H9 (cell line): Measurements from ENCODE around the gene MCF2L2. TPM values are rescaled to one million over a fixed set of nuclear protein-coding genes. Genes with fewer than 3 reads are reported as not detected.

ENCODE experiments used
- DNase-seq: peaks from one replicate; pipeline ENCODE4 v3.0.0-alpha.2; 2017
- H2AFZ ChIP-seq: one replicate; pipeline ENCODE4 v1.6.1; 2013; ENCODE audit warnings: mild to moderate bottlenecking, low read length, control low read depth, moderate library complexity
- H2AK5ac ChIP-seq: 2 replicates; pipeline ENCODE4 v1.6.1; 2013; ENCODE audit warnings: low read length, control low read depth, mixed read lengths; ENCODE audit not compliant: insufficient read length
- H2BK120ac ChIP-seq: one replicate; pipeline ENCODE4 v1.6.1; 2013; ENCODE audit warnings: low read depth, mild to moderate bottlenecking, low read length, control low read depth, inconsistent platforms; ENCODE audit not compliant: poor library complexity, severe bottlenecking
- H2BK12ac ChIP-seq: 2 replicates; pipeline ENCODE4 v1.6.1; 2013; ENCODE audit warnings: low read length, control low read depth, mixed read lengths, low read depth; ENCODE audit not compliant: insufficient read length
- H2BK15ac ChIP-seq: 2 replicates; pipeline ENCODE4 v1.6.1; 2013; ENCODE audit warnings: low read depth, low read length, control low read depth
- H2BK20ac ChIP-seq: one replicate; pipeline ENCODE4 v1.6.1; 2013; ENCODE audit warnings: low read depth, mild to moderate bottlenecking, low read length, control low read depth, inconsistent platforms; ENCODE audit not compliant: poor library complexity, severe bottlenecking
- H2BK5ac ChIP-seq: 2 replicates; pipeline ENCODE4 v1.6.1; 2013; ENCODE audit warnings: low read length, control low read depth, mixed read lengths; ENCODE audit not compliant: insufficient read length
- H3K14ac ChIP-seq: 2 replicates; pipeline ENCODE4 v1.6.1; 2013; ENCODE audit warnings: low read length, control low read depth; ENCODE audit not compliant: insufficient read depth
- H3K18ac ChIP-seq: 2 replicates; pipeline ENCODE4 v1.6.1; 2013; ENCODE audit warnings: low read depth, mild to moderate bottlenecking, mixed read lengths, low read length, control low read depth; ENCODE audit not compliant: insufficient read length
- H3K23ac ChIP-seq: 2 replicates; pipeline ENCODE4 v1.6.1; 2013; ENCODE audit warnings: low read length, control low read depth, mixed read lengths, low read depth; ENCODE audit not compliant: insufficient read length
- H3K23me2 ChIP-seq: 2 replicates; pipeline ENCODE4 v1.6.1; 2013; ENCODE audit warnings: low read depth, mild to moderate bottlenecking, mixed read lengths, low read length, control low read depth; ENCODE audit not compliant: insufficient read length, poor library complexity, severe bottlenecking
- H3K27ac ChIP-seq: 2 replicates; pipeline ENCODE4 v1.5.1; 2013; ENCODE audit warnings: low read length, control low read depth, mixed read lengths, low read depth; ENCODE audit not compliant: insufficient read length
- H3K27me3 ChIP-seq: 2 replicates; pipeline ENCODE4 v1.6.1; 2013; ENCODE audit warnings: low read length, control low read depth, inconsistent platforms; ENCODE audit not compliant: insufficient read depth
- H3K4ac ChIP-seq: 2 replicates; pipeline ENCODE4 v1.6.1; 2013; ENCODE audit warnings: low read depth, mild to moderate bottlenecking, control low read depth, inconsistent platforms, low read length, moderate library complexity
- H3K4me1 ChIP-seq: 2 replicates; pipeline ENCODE4 v1.6.1; 2013; ENCODE audit warnings: low read length, control low read depth, inconsistent platforms; ENCODE audit not compliant: insufficient read depth
- H3K4me2 ChIP-seq: 2 replicates; pipeline ENCODE4 v1.6.1; 2013; ENCODE audit warnings: low read length, control low read depth, mixed read lengths; ENCODE audit not compliant: insufficient read length, insufficient read depth
- H3K56ac ChIP-seq: 2 replicates; pipeline ENCODE4 v1.6.1; 2013; ENCODE audit warnings: low read depth, mild to moderate bottlenecking, mixed read lengths, low read length, control low read depth; ENCODE audit not compliant: insufficient read length
- H3K79me1 ChIP-seq: 2 replicates; pipeline ENCODE4 v1.6.1; 2013; ENCODE audit warnings: low read depth, mild to moderate bottlenecking, moderate library complexity, low read length, control low read depth, inconsistent platforms; ENCODE audit not compliant: insufficient read depth, poor library complexity, severe bottlenecking
- H3K79me2 ChIP-seq: 2 replicates; pipeline ENCODE4 v1.6.1; 2013; ENCODE audit warnings: low read length, control low read depth, inconsistent platforms; ENCODE audit not compliant: insufficient read depth
- H3K9ac ChIP-seq: 2 replicates; pipeline ENCODE4 v1.6.1; 2013; ENCODE audit warnings: low read length, control low read depth, mixed read lengths; ENCODE audit not compliant: insufficient read length; ENCODE audit errors: extremely low read depth
- H3K9me3 ChIP-seq: one replicate; pipeline ENCODE4 v1.6.1; 2013; ENCODE audit warnings: low read depth, low read length, inconsistent platforms; ENCODE audit not compliant: control insufficient read depth
- H3T11ph ChIP-seq: one replicate; pipeline ENCODE4 v1.6.1; 2013; ENCODE audit warnings: mild to moderate bottlenecking, low read length, control low read depth, inconsistent platforms
- H4K20me1 ChIP-seq: one replicate; pipeline ENCODE4 v1.6.1; 2013; ENCODE audit not compliant: control insufficient read depth, insufficient read length, insufficient read depth
- H4K5ac ChIP-seq: 2 replicates; pipeline ENCODE4 v1.6.1; 2013; ENCODE audit warnings: low read depth, mild to moderate bottlenecking, mixed read lengths, low read length, control low read depth; ENCODE audit not compliant: insufficient read length
- H4K8ac ChIP-seq: replicated peaks from 2 replicates; pipeline ENCODE4 v1.6.1; 2013; ENCODE audit warnings: low read length, control low read depth, mixed read lengths, low read depth; ENCODE audit not compliant: insufficient read length
- H4K91ac ChIP-seq: 2 replicates; pipeline ENCODE4 v1.6.1; 2013; ENCODE audit warnings: low read depth, mild to moderate bottlenecking, moderate library complexity, mixed read lengths, low read length, control low read depth; ENCODE audit not compliant: insufficient read length
- H3K27ac Mint-ChIP-seq, 3 experiments: 2 replicates in 2 of 3; 3 replicates in 1 of 3; pipeline ENCODE4 v1.8.0; 2020 to 2021; ENCODE audit warnings: mixed read lengths in 3 of 3, mild to moderate bottlenecking in 1 of 3, moderate library complexity in 1 of 3
- H3K27me3 Mint-ChIP-seq: 2 replicates; pipeline ENCODE4 v1.8.0; 2021; ENCODE audit warnings: low read depth, mild to moderate bottlenecking, moderate library complexity, mixed read lengths
- H3K36me3 Mint-ChIP-seq, 3 experiments: 2 replicates in 2 of 3; 3 replicates in 1 of 3; pipeline ENCODE4 v1.8.0; 2020 to 2021; ENCODE audit warnings: low read depth in 3 of 3, mixed read lengths in 3 of 3; ENCODE audit not compliant: insufficient read depth in 1 of 3
- H3K4me1 Mint-ChIP-seq, 2 experiments: 2 replicates each; pipeline ENCODE4 v1.8.0; 2020; ENCODE audit warnings: mixed read lengths in 2 of 2
- H3K4me3 Mint-ChIP-seq, 2 experiments: 2 replicates in 1 of 2; 3 replicates in 1 of 2; pipeline ENCODE4 v1.8.0; 2020 to 2021; ENCODE audit warnings: mild to moderate bottlenecking in 2 of 2, mixed read lengths in 2 of 2, moderate library complexity in 1 of 2
- H3K9me3 Mint-ChIP-seq, 2 experiments: 2 replicates in 1 of 2; 3 replicates in 1 of 2; pipeline ENCODE4 v1.8.0; 2020; ENCODE audit warnings: mild to moderate bottlenecking in 2 of 2, mixed read lengths in 2 of 2, moderate library complexity in 1 of 2
- WGBS: extraction: QIAGEN DNeasy Blood & Tissue Kit; methylation state at CpG from one replicate; pipeline ENCODE4 v1.1.7; 2013; ENCODE audit warnings: missing lambda C conversion rate, low lambda C conversion rate, mixed read lengths; ENCODE audit not compliant: insufficient read length; ENCODE audit errors: extremely low coverage; 5-methylcytosine and 5-hydroxymethylcytosine counted together
- total RNA-seq: library from RNA; stranded (reverse); gene quantifications from 2 replicates; pipeline ENCODE4 v1.2.1, GENCODE V29; 2021
- TF ChIP-seq, protein P1 (sequence below): fragments of 200-600 bp; sonication (generic); conservative IDR thresholded peaks from 3 replicates; pipeline ENCODE4 v1.8.0; 2021; ENCODE audit warnings: antibody characterized with exemption, mild to moderate bottlenecking

MCF2L2 gene
- total RNA-seq, 1 experiment from 2014 or later = 6.4 TPM

- Histone ChIP-seq H3K9me3 (no peaks in the 10 kb centered on the region), H3K18ac (no peak overlapping the region), H3K79me2 (no peaks in the 10 kb centered on the region), H3K14ac (no peak overlapping the region), H3K27ac (no peak overlapping the region), H3K4me1 (peaks cover 9% of the 10 kb centered on the region; the same call in 1 of the 2 replicates), H4K91ac (no peak overlapping the region), H4K8ac (no peak overlapping the region), H3T11ph (no peak overlapping the region), H3K56ac (no peak overlapping the region), H2AFZ (no peak overlapping the region), H3K23me2 (no peaks in the 10 kb centered on the region), H2BK120ac (no peak overlapping the region), H3K23ac (no peak overlapping the region), H4K20me1 (no peaks in the 10 kb centered on the region), H4K5ac (no peak overlapping the region), H3K79me1 (no peaks in the 10 kb centered on the region), H2AK5ac (no peak overlapping the region), H3K27me3 (no peaks in the 10 kb centered on the region), H3K9ac (no peak overlapping the region), H3K4ac (no peak overlapping the region), H3K4me2 (no peak overlapping the region), H2BK15ac (no peak overlapping the region), H2BK20ac (no peak overlapping the region), H2BK12ac (no peak overlapping the region), H2BK5ac (no peak overlapping the region)
- no peaks in the 10 kb centered on the region for H3K9me3 Mint-ChIP-seq
- no peak for DNase-seq
- no CpG with 5 or more reads among the region's 3 CpGs for WGBS
- no peaks in the 10 kb centered on the region; a peak in 1 of 7 replicates for H3K36me3 Mint-ChIP-seq
- H3K27me3 Mint-ChIP-seq = no peaks in the 10 kb centered on the region
- peak overlapping the region in 2 of 3 experiments; percentile 93 to 95; a peak in 4 of 7 replicates for H3K27ac Mint-ChIP-seq
- H3K4me3 Mint-ChIP-seq = peak overlapping the region in 1 of 2 experiments; percentile 0; a peak in 1 of 5 replicates
- TF ChIP-seq, protein P1, sequence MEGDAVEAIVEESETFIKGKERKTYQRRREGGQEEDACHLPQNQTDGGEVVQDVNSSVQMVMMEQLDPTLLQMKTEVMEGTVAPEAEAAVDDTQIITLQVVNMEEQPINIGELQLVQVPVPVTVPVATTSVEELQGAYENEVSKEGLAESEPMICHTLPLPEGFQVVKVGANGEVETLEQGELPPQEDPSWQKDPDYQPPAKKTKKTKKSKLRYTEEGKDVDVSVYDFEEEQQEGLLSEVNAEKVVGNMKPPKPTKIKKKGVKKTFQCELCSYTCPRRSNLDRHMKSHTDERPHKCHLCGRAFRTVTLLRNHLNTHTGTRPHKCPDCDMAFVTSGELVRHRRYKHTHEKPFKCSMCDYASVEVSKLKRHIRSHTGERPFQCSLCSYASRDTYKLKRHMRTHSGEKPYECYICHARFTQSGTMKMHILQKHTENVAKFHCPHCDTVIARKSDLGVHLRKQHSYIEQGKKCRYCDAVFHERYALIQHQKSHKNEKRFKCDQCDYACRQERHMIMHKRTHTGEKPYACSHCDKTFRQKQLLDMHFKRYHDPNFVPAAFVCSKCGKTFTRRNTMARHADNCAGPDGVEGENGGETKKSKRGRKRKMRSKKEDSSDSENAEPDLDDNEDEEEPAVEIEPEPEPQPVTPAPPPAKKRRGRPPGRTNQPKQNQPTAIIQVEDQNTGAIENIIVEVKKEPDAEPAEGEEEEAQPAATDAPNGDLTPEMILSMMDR = no peak
- H3K4me1 Mint-ChIP-seq = peaks cover 40 to 42% of the 10 kb centered on the region in 2 experiments
Observed at GRCh38 chr3:183331498-183331897, 96.9 kb downstream of the MCF2L2 start.
